Ureter (tissue), 1 donor: ENCODE results near the gene NAGA. TPM values are rescaled to one million over a fixed set of nuclear protein-coding genes. Genes with fewer than 3 reads are reported as not detected.
"Not testable (repeated sequence)": the region's sequence is repeated elsewhere in the genome, so short reads cannot be mapped to it uniquely, and the experiment has no call there.

Experiments used
- DNase-seq: peaks from one replicate; pipeline ENCODE4 v3.0.0-alpha.2; 2020; ENCODE audit warnings: low spot score
- total RNA-seq: library from RNA; stranded (reverse); gene quantifications from one replicate; pipeline ENCODE4 v1.2.4, GENCODE V29; 2023
- donor health status: DM: yes; HTN: yes; CAD: no.

NAGA gene
- total RNA-seq, 1 donor from 2014 or later = 33.4 TPM

- DNase-seq = peak; percentile 44
Measured at GRCh38 chr22:42076764-42077485, 6.3 kb upstream of the NAGA start.

- peak; percentile 37 for DNase-seq
Measured at GRCh38 chr22:42074846-42075676, 4.4 kb upstream of the NAGA start.

GRCh38 chr22:42074132-42074811, 3.7 kb upstream of the NAGA start, which contains the start of gene PHETA2:
Gene PHETA2, plus strand, starts transcription at chr22:42074248. Its CDS starts 3,046 bp downstream, at chr22:42077294.
- DNase-seq = peak; percentile 48

GRCh38 chr22:42073621-42074041, 3.0 kb upstream of the NAGA start:
- DNase-seq = no peak

GRCh38 chr22:42072606-42073330, 2.2 kb upstream of the NAGA start:
- no peak for DNase-seq

GRCh38 chr22:42071508-42071907, 896 bp upstream of the NAGA start:
- not testable (repeated sequence) for DNase-seq

GRCh38 chr22:42069801-42070516, 653 bp downstream of the NAGA start:
- DNase-seq = no peak

- peak; percentile 38 for DNase-seq
Measured at GRCh38 chr22:42068291-42068690, 2.3 kb downstream of the NAGA start.

GRCh38 chr22:42067671-42068251, 2.9 kb downstream of the NAGA start:
- DNase-seq = peak; percentile 46

- DNase-seq = peak; percentile 42
Measured at GRCh38 chr22:42066937-42067336, 3.7 kb downstream of the NAGA start.

- peak; percentile 29 for DNase-seq
Measured at GRCh38 chr22:42066126-42066761, 4.4 kb downstream of the NAGA start.

- peak; percentile 37 for DNase-seq
Measured at GRCh38 chr22:42065438-42066125, 5.0 kb downstream of the NAGA start.

- no peak for DNase-seq
Measured at GRCh38 chr22:42064629-42065028, 6.0 kb downstream of the NAGA start.

- peak; percentile 33 for DNase-seq
Measured at GRCh38 chr22:42062506-42063170, 8.0 kb downstream of the NAGA start.

- DNase-seq = peak; percentile 24
Measured at GRCh38 chr22:42061041-42061440, 9.6 kb downstream of the NAGA start.

GRCh38 chr22:42060489-42060888, 10.1 kb downstream of the NAGA start:
- no peak for DNase-seq

- no peak for DNase-seq
Measured at GRCh38 chr22:42056757-42057511, 13.7 kb downstream of the NAGA start.

- DNase-seq = no peak
Measured at GRCh38 chr22:42052765-42053164, 17.8 kb downstream of the NAGA start.
